G401 (cell line): ENCODE measurements around the gene CLPTM1L. TPM values are rescaled to one million over a fixed set of nuclear protein-coding genes. Genes with fewer than 3 reads are reported as not detected.
"Not testable (repeated sequence)": the region's sequence is repeated elsewhere in the genome, so short reads cannot be mapped to it uniquely, and the experiment has no call there.

Experiments used
- DNase-seq: peaks from one replicate; pipeline ENCODE4 v3.0.0-alpha.2; 2015; ENCODE audit warnings: low spot score
- in situ Hi-C: cut with HindIII; loops from 2 replicates; pipeline ENCODE4 v1.10.0; 2016; ENCODE audit warnings: low sequenced_read_pairs, mixed read lengths
- total RNA-seq: library from RNA; depleted of rRNA; stranded (reverse); fragments of >200 nt; shearing (Covaris generic); gene quantifications from 2 replicates; pipeline ENCODE4 v1.2.3, GENCODE V29; 2014

Gene CLPTM1L
- total RNA-seq, 1 experiment from 2014 or later: 229 TPM

GRCh38 chr5:1299511-1299850, 45.4 kb downstream of the CLPTM1L start:
- in situ Hi-C loops: no loop called here
- DNase-seq: no peak

- no peak for DNase-seq
- in situ Hi-C loops: no loop called here
Measured at GRCh38 chr5:1298723-1299510, 46.0 kb downstream of the CLPTM1L start.

- DNase-seq: no peak
- in situ Hi-C loops: no loop called here
Measured at GRCh38 chr5:1298067-1298551, 46.8 kb downstream of the CLPTM1L start.

- DNase-seq: no peak
- in situ Hi-C loops: no loop called here
Measured at GRCh38 chr5:1297243-1297642, 47.7 kb downstream of the CLPTM1L start.

- no peak for DNase-seq
- in situ Hi-C loops: no loop called here
Measured at GRCh38 chr5:1295650-1296037, 49.3 kb downstream of the CLPTM1L start.

GRCh38 chr5:1294835-1295649, 49.9 kb downstream of the CLPTM1L start, which contains the start of gene TERT:
Gene TERT, minus strand, starts transcription at chr5:1295068. Its CDS starts 79 bp downstream, at chr5:1294989.
- in situ Hi-C loops: no loop called here

GRCh38 chr5:1294206-1294834, 50.6 kb downstream of the CLPTM1L start:
- in situ Hi-C loops: no loop called here
- DNase-seq: no peak

More at GRCh38 chr5:1294835-1295649, 49.9 kb downstream of the CLPTM1L start, which contains the start of gene TERT:
- DNase-seq: no peak

GRCh38 chr5:1293416-1294205, 51.3 kb downstream of the CLPTM1L start:
- DNase-seq: no peak
- in situ Hi-C loops: no loop called here

- in situ Hi-C loops: no loop called here
- DNase-seq: no peak
Measured at GRCh38 chr5:1292846-1293415, 52.0 kb downstream of the CLPTM1L start.

GRCh38 chr5:1292139-1292538, 52.8 kb downstream of the CLPTM1L start:
- in situ Hi-C loops: no loop called here
- DNase-seq: no peak

- in situ Hi-C loops: no loop called here
- DNase-seq: no peak
Measured at GRCh38 chr5:1291611-1292080, 53.3 kb downstream of the CLPTM1L start.

- in situ Hi-C loops, DNase-seq: not testable (repeated sequence)
Measured at GRCh38 chr5:1290956-1291355, 53.9 kb downstream of the CLPTM1L start.

GRCh38 chr5:1289559-1289958, 55.3 kb downstream of the CLPTM1L start:
- DNase-seq, in situ Hi-C loops: not testable (repeated sequence)

GRCh38 chr5:1288439-1289335, 56.2 kb downstream of the CLPTM1L start:
- DNase-seq: no peak

GRCh38 chr5:1285883-1286291, 59.0 kb downstream of the CLPTM1L start:
- DNase-seq: no peak
- in situ Hi-C loops: no loop called here

More at GRCh38 chr5:1288439-1289335, 56.2 kb downstream of the CLPTM1L start:
- in situ Hi-C loops: no loop called here

GRCh38 chr5:1285141-1285540, 59.8 kb downstream of the CLPTM1L start:
- DNase-seq: no peak
- in situ Hi-C loops: no loop called here

- DNase-seq, in situ Hi-C loops: not testable (repeated sequence)
Measured at GRCh38 chr5:1284336-1284970, 60.4 kb downstream of the CLPTM1L start.
